HG03139 (cell line): ENCODE results near the gene FRAS1.
"Not testable (repeated sequence)": the region's sequence is repeated elsewhere in the genome, so short reads cannot be mapped to it uniquely, and the experiment has no call there.

ENCODE experiments used
- ATAC-seq: cut with Tn5 transposase; IDR thresholded peaks from one replicate; pipeline ENCODE4 v1.9.1; 2021; ENCODE audit not compliant: unreplicated experiment

The FRAS1 gene

GRCh38 chr4:78320349-78320935, 263.3 kb downstream of the FRAS1 start:
- ATAC-seq: no peak

- ATAC-seq: no peak
Observed at GRCh38 chr4:78322032-78322431, 264.9 kb downstream of the FRAS1 start.

GRCh38 chr4:78323439-78323838, 266.3 kb downstream of the FRAS1 start:
- no peak for ATAC-seq

- ATAC-seq: no peak
Observed at GRCh38 chr4:78324625-78325024, 267.5 kb downstream of the FRAS1 start.

GRCh38 chr4:78325271-78326157, 268.4 kb downstream of the FRAS1 start:
- no peak for ATAC-seq

GRCh38 chr4:78328591-78328990, 271.5 kb downstream of the FRAS1 start:
- ATAC-seq: not testable (repeated sequence)

- no peak for ATAC-seq
Observed at GRCh38 chr4:78331186-78331585, 274.1 kb downstream of the FRAS1 start.

GRCh38 chr4:78331965-78332364, 274.8 kb downstream of the FRAS1 start:
- ATAC-seq: no peak

- ATAC-seq: no peak
Observed at GRCh38 chr4:78332976-78333375, 275.9 kb downstream of the FRAS1 start.

GRCh38 chr4:78336093-78336943, 279.2 kb downstream of the FRAS1 start:
- no peak for ATAC-seq

- no peak for ATAC-seq
Observed at GRCh38 chr4:78337244-78338020, 280.3 kb downstream of the FRAS1 start.

- ATAC-seq: no peak
Observed at GRCh38 chr4:78342125-78342524, 285.0 kb downstream of the FRAS1 start.

- no peak for ATAC-seq
Observed at GRCh38 chr4:78343682-78344081, 286.6 kb downstream of the FRAS1 start.

GRCh38 chr4:78345237-78345636, 288.1 kb downstream of the FRAS1 start:
- no peak for ATAC-seq

GRCh38 chr4:78346222-78346621, 289.1 kb downstream of the FRAS1 start:
- ATAC-seq: no peak

- ATAC-seq: no peak
Observed at GRCh38 chr4:78347527-78347926, 290.4 kb downstream of the FRAS1 start.

GRCh38 chr4:78353921-78354320, 296.8 kb downstream of the FRAS1 start:
- ATAC-seq: no peak

GRCh38 chr4:78354782-78355181, 297.7 kb downstream of the FRAS1 start:
- no peak for ATAC-seq

GRCh38 chr4:78355306-78355705, 298.2 kb downstream of the FRAS1 start:
- no peak for ATAC-seq

- ATAC-seq: no peak
Observed at GRCh38 chr4:78356251-78356786, 299.2 kb downstream of the FRAS1 start.

- ATAC-seq: no peak
Observed at GRCh38 chr4:78357122-78357521, 300.0 kb downstream of the FRAS1 start.
